ENCODE data around the gene CLDND1.

DNA sequence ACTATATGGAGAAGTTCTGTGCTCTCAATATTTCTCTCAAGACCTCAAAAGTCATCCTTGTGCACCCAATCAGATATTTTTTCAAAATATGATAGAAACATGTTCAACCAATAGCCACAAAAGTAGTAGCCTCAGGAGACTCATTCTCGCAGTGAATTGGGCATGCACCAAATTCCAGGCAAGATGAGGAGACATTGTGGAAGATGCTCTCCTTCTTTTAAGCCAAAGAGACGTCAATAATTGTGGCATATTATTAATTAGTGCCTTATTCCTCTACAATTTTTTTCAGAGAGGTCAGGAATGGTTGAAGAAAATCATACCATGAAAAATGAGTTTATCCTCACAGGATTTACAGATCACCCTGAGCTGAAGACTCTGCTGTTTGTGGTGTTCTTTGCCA is 25.3 kb downstream of the CLDND1 start, which contains the start of gene OR5K2:
- TF ChIP-seq, protein P1, sequence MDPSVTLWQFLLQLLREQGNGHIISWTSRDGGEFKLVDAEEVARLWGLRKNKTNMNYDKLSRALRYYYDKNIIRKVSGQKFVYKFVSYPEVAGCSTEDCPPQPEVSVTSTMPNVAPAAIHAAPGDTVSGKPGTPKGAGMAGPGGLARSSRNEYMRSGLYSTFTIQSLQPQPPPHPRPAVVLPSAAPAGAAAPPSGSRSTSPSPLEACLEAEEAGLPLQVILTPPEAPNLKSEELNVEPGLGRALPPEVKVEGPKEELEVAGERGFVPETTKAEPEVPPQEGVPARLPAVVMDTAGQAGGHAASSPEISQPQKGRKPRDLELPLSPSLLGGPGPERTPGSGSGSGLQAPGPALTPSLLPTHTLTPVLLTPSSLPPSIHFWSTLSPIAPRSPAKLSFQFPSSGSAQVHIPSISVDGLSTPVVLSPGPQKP (IDR thresholded peaks at IDR 0.05; ENCODE audit: borderline replicate concordance, low read depth, low read length) = no peak
- TF ChIP-seq, protein P2, sequence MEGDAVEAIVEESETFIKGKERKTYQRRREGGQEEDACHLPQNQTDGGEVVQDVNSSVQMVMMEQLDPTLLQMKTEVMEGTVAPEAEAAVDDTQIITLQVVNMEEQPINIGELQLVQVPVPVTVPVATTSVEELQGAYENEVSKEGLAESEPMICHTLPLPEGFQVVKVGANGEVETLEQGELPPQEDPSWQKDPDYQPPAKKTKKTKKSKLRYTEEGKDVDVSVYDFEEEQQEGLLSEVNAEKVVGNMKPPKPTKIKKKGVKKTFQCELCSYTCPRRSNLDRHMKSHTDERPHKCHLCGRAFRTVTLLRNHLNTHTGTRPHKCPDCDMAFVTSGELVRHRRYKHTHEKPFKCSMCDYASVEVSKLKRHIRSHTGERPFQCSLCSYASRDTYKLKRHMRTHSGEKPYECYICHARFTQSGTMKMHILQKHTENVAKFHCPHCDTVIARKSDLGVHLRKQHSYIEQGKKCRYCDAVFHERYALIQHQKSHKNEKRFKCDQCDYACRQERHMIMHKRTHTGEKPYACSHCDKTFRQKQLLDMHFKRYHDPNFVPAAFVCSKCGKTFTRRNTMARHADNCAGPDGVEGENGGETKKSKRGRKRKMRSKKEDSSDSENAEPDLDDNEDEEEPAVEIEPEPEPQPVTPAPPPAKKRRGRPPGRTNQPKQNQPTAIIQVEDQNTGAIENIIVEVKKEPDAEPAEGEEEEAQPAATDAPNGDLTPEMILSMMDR (conservative IDR thresholded peaks at IDR 0.05; ENCODE audit: low read depth, low read length) = no peak
- no peak for TF ChIP-seq RFX5 (IDR thresholded peaks at IDR 0.05; ENCODE audit: low read depth, low read length)
- TF ChIP-seq CHD1 (IDR thresholded peaks at IDR 0.05; ENCODE audit: low read depth, low read length) = no peak
- no peak for TF ChIP-seq RAD21 (IDR thresholded peaks at IDR 0.05; ENCODE audit: low read length)
- no peak for TF ChIP-seq MXI1 (IDR thresholded peaks at IDR 0.05; ENCODE audit: borderline replicate concordance, low read depth, low read length)
- TF ChIP-seq, protein P3, sequence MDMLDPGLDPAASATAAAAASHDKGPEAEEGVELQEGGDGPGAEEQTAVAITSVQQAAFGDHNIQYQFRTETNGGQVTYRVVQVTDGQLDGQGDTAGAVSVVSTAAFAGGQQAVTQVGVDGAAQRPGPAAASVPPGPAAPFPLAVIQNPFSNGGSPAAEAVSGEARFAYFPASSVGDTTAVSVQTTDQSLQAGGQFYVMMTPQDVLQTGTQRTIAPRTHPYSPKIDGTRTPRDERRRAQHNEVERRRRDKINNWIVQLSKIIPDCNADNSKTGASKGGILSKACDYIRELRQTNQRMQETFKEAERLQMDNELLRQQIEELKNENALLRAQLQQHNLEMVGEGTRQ (IDR thresholded peaks at IDR 0.05; ENCODE audit: low read depth, low read length) = no peak
- TF ChIP-seq POLR2A (IDR thresholded peaks at IDR 0.05; ENCODE audit: low read depth, low read length) = no peak
- no peak for TF ChIP-seq MAFK (IDR thresholded peaks at IDR 0.05; ENCODE audit: low read depth, low read length)
- TF ChIP-seq SMC3 (IDR thresholded peaks at IDR 0.05; ENCODE audit: low read depth, low read length) = no peak
- no peak for TF ChIP-seq CEBPB (IDR thresholded peaks at IDR 0.05; ENCODE audit: low read depth, low read length)
- TF ChIP-seq FOS (IDR thresholded peaks at IDR 0.05; ENCODE audit: low read depth, low read length) = no peak

Measured in IMR-90 (cell line).